GM19351 (cell line): ENCODE measurements around the gene ZRANB1.

Experiments used
- ATAC-seq: cut with Tn5 transposase; IDR thresholded peaks from one replicate; pipeline ENCODE4 v1.9.1; 2021; ENCODE audit warnings: mild to moderate bottlenecking, moderate library complexity; ENCODE audit not compliant: unreplicated experiment

ZRANB1 gene

GRCh38 chr10:125033146-125033924 is 91.4 kb downstream of the ZRANB1 start:
- ATAC-seq: no peak

GRCh38 chr10:125034675-125035074 is 92.8 kb downstream of the ZRANB1 start:
- no peak for ATAC-seq

- no peak for ATAC-seq
Observed at GRCh38 chr10:125035136-125035535, 93.2 kb downstream of the ZRANB1 start.

GRCh38 chr10:125035588-125036295 is 93.8 kb downstream of the ZRANB1 start:
- ATAC-seq: no peak

GRCh38 chr10:125037145-125037877 is 95.4 kb downstream of the ZRANB1 start:
- no peak for ATAC-seq
